Peyer's patch (tissue), 4 donors: Measurements from ENCODE around the gene GNPTG.

ENCODE experiments used
- POLR2A ChIP-seq, 2 donors: fragments of 450-650 bp; IDR thresholded peaks; one replicate each; pipeline ENCODE4 v1.5.1; 2017; ENCODE audit warnings: antibody characterized with exemption in 2 of 2, mild to moderate bottlenecking in 2 of 2, moderate library complexity in 2 of 2
- TF ChIP-seq, protein P1 (sequence below), 6 experiments: fragments of 450-650 bp in 4 of 6; fragments of 200-600 bp in 2 of 6; sonication (generic) in 1 of 6; IDR thresholded peaks; one replicate each; pipeline ENCODE4 v1.5.1; 2017 to 2019; ENCODE audit warnings: antibody characterized with exemption in 6 of 6, mild to moderate bottlenecking in 3 of 6, moderate library complexity in 1 of 6

DNA sequence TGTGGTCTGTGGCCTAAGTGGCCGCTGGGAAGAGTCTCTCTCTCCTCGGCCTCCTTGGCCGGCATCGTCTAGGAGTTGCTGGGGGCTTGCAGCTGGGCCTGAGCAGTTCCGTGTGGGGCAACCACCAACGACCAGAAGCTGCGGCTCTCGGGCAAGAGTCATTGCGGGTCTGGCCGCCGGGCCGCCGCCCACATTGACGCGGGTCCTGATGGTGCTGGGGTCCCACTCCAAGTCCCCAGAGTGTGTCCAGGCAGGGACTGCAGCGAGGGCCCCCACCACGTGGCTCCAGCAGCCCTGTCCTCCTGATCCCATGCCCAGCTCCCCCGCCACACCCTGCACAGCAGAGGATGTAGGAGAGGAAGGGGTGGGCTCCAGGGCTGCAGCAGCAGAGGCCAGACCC is 31.8 kb downstream of the GNPTG start:
- TF ChIP-seq, protein P1, sequence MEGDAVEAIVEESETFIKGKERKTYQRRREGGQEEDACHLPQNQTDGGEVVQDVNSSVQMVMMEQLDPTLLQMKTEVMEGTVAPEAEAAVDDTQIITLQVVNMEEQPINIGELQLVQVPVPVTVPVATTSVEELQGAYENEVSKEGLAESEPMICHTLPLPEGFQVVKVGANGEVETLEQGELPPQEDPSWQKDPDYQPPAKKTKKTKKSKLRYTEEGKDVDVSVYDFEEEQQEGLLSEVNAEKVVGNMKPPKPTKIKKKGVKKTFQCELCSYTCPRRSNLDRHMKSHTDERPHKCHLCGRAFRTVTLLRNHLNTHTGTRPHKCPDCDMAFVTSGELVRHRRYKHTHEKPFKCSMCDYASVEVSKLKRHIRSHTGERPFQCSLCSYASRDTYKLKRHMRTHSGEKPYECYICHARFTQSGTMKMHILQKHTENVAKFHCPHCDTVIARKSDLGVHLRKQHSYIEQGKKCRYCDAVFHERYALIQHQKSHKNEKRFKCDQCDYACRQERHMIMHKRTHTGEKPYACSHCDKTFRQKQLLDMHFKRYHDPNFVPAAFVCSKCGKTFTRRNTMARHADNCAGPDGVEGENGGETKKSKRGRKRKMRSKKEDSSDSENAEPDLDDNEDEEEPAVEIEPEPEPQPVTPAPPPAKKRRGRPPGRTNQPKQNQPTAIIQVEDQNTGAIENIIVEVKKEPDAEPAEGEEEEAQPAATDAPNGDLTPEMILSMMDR (IDR thresholded peaks at IDR 0.05), result no peak
- no peak for TF ChIP-seq POLR2A (IDR thresholded peaks at IDR 0.05)
